Fibroblast of lung (primary cell): ENCODE measurements around the gene PTGER4. TPM values are rescaled to one million over a fixed set of nuclear protein-coding genes. Genes with fewer than 3 reads are reported as not detected.

Experiments
- DNase-seq, 2 donors: peaks; one replicate each; pipeline versions ENCODE4 v3.0.0 to v3.0.0-alpha.2; 2010; ENCODE audit warnings: low read depth in 2 of 2
- H2AFZ ChIP-seq: 2 replicates; pipeline ENCODE4 v1.5.1; 2012; ENCODE audit warnings: low read length, control low read depth, inconsistent platforms
- H3K27ac ChIP-seq: 2 replicates; pipeline ENCODE4 v1.5.1; 2011; ENCODE audit warnings: low read length, control low read depth; ENCODE audit not compliant: insufficient read depth
- H3K27me3 ChIP-seq: 2 replicates; pipeline ENCODE4 v1.5.1; 2011; ENCODE audit warnings: mild to moderate bottlenecking, low read length; ENCODE audit not compliant: control insufficient read depth, insufficient read depth
- H3K36me3 ChIP-seq: 2 replicates; pipeline ENCODE4 v1.5.1; 2011; ENCODE audit warnings: low read length; ENCODE audit not compliant: control insufficient read depth, insufficient read depth
- H3K4me1 ChIP-seq: 2 replicates; pipeline ENCODE4 v1.5.1; 2011; ENCODE audit warnings: low read length; ENCODE audit not compliant: control insufficient read depth, insufficient read depth; ENCODE audit errors: extremely low read depth
- H3K4me2 ChIP-seq: 2 replicates; pipeline ENCODE4 v1.5.1; 2011; ENCODE audit warnings: low read length, control low read depth; ENCODE audit not compliant: insufficient read depth; ENCODE audit errors: extremely low read depth
- H3K4me3 ChIP-seq, 4 experiments: fragments of 200-600 bp in 1 of 4; sonication (generic) in 1 of 4; replicated peaks in 1 of 4; 2 replicates each; pipeline ENCODE4 v1.5.1; 2011 to 2016; ENCODE audit warnings: low read length in 4 of 4, low read depth in 3 of 4, mild to moderate bottlenecking in 3 of 4, control low read depth in 2 of 4, inconsistent platforms in 1 of 4, mixed read lengths in 1 of 4; ENCODE audit not compliant: insufficient read depth in 1 of 4; ENCODE audit errors: control extremely low read depth in 1 of 4
- H3K79me2 ChIP-seq: 2 replicates; pipeline ENCODE4 v1.5.1; 2012; ENCODE audit warnings: mild to moderate bottlenecking, low read length, inconsistent platforms; ENCODE audit not compliant: control insufficient read depth, insufficient read depth
- H3K9ac ChIP-seq: 2 replicates; pipeline ENCODE4 v1.5.1; 2011; ENCODE audit warnings: mild to moderate bottlenecking, low read length, control low read depth; ENCODE audit not compliant: insufficient read depth
- H3K9me3 ChIP-seq: 2 replicates; pipeline ENCODE4 v1.5.1; 2012; ENCODE audit warnings: low read depth, low read length; ENCODE audit not compliant: control insufficient read depth, insufficient read depth
- H4K20me1 ChIP-seq: 2 replicates; pipeline ENCODE4 v1.5.1; 2011; ENCODE audit warnings: low read length; ENCODE audit not compliant: control insufficient read depth, insufficient read depth; ENCODE audit errors: extremely low read depth
- CTCF ChIP-seq, 2 donors: IDR thresholded peaks in 1 of 2; conservative IDR thresholded peaks in 1 of 2; 1 replicate in 1 of 2; 2 replicates in 1 of 2; pipeline ENCODE4 v1.5.1; 2011 to 2012; ENCODE audit warnings: low read length in 2 of 2, control low read depth in 1 of 2, inconsistent platforms in 1 of 2, low read depth in 1 of 2, mild to moderate bottlenecking in 1 of 2
- EZH2 ChIP-seq: IDR thresholded peaks from 2 replicates; pipeline ENCODE4 v1.5.1; 2012; ENCODE audit warnings: low read length, control low read depth, mild to moderate bottlenecking; ENCODE audit errors: missing control alignments
- polyA plus RNA-seq, 2 donors: library from polyadenylated mRNA; depleted of rRNA in 1 of 2; stranded (reverse) in 1 of 2; unstranded in 1 of 2; fragments of >200 nt; gene quantifications; 2 replicates each; pipeline ENCODE4 v1.2.1, GENCODE V29; 2011 to 2012; ENCODE audit warnings: missing spikeins in 1 of 2
- total RNA-seq: library from RNA; depleted of rRNA; stranded (reverse); fragments of >200 nt; gene quantifications from 2 replicates; pipeline ENCODE4 v1.2.1, GENCODE V29; 2014

Gene PTGER4
- total and polyA plus RNA-seq, 2 donors (not counting 1 experiment from before 2014, with no cell fraction given), result 1.6 to 3.3 TPM

- no peak for TF ChIP-seq CTCF (conservative IDR thresholded peaks at IDR 0.05 in 1 of 2, IDR thresholded peaks at IDR 0.05 in 1 of 2; ENCODE audit: low read depth in 1 of 2, low read length in 2 of 2)
- TF ChIP-seq EZH2, result no peak
- peak in 1 of 2 donors; percentile 9 for DNase-seq
- H3K27ac ChIP-seq, result no peak overlapping the region
Measured at GRCh38 chr5:40656766-40657165, 22.9 kb upstream of the PTGER4 start.

GRCh38 chr5:40660751-40661150 lies 19.0 kb upstream of the PTGER4 start:
- no peak overlapping the region for H3K9ac ChIP-seq
- no peak for DNase-seq
- H3K9me3 ChIP-seq, result no peaks in the 10 kb centered on the region
- H3K4me1 ChIP-seq, result no peaks in the 10 kb centered on the region
- no peak overlapping the region for H3K27ac ChIP-seq
- H3K4me3 ChIP-seq, result no peak overlapping the region
- no peaks in the 10 kb centered on the region for H3K79me2 ChIP-seq
- no peaks in the 10 kb centered on the region for H3K36me3 ChIP-seq
- no peaks in the 10 kb centered on the region for H3K27me3 ChIP-seq
- TF ChIP-seq CTCF (conservative IDR thresholded peaks at IDR 0.05 in 1 of 2, IDR thresholded peaks at IDR 0.05 in 1 of 2; ENCODE audit: low read depth in 1 of 2, low read length in 2 of 2) (no peak), EZH2 (no peak)
- H3K4me2 ChIP-seq, result no peak overlapping the region
- H4K20me1 ChIP-seq, result no peaks in the 10 kb centered on the region
- no peak overlapping the region for H2AFZ ChIP-seq

More at GRCh38 chr5:40656766-40657165, 22.9 kb upstream of the PTGER4 start:
- Histone ChIP-seq H3K9me3 (no peaks in the 10 kb centered on the region), H3K9ac (no peak overlapping the region), H2AFZ (no peak overlapping the region), H3K4me3 (no peak overlapping the region), H4K20me1 (no peaks in the 10 kb centered on the region), H3K36me3 (no peaks in the 10 kb centered on the region), H3K4me2 (no peak overlapping the region), H3K79me2 (no peaks in the 10 kb centered on the region), H3K27me3 (no peaks in the 10 kb centered on the region), H3K4me1 (no peaks in the 10 kb centered on the region)

GRCh38 chr5:40665635-40666298 lies 13.9 kb upstream of the PTGER4 start:
- Histone ChIP-seq H3K9me3 (no peaks in the 10 kb centered on the region), H3K27ac (no peak overlapping the region), H2AFZ (no peak overlapping the region), H3K9ac (no peak overlapping the region), H3K4me2 (no peak overlapping the region), H3K79me2 (no peaks in the 10 kb centered on the region), H3K4me3 (no peak overlapping the region), H3K4me1 (no peaks in the 10 kb centered on the region), H3K36me3 (no peaks in the 10 kb centered on the region), H4K20me1 (no peaks in the 10 kb centered on the region), H3K27me3 (no peaks in the 10 kb centered on the region)
- no peak for DNase-seq
- TF ChIP-seq CTCF (conservative IDR thresholded peaks at IDR 0.05 in 1 of 2, IDR thresholded peaks at IDR 0.05 in 1 of 2; ENCODE audit: low read depth in 1 of 2, low read length in 2 of 2), result no peak
- TF ChIP-seq EZH2, result no peak
